GM18526 (cell line): ENCODE measurements around the gene INTS11.

Source experiments
- POLR2A ChIP-seq: IDR thresholded peaks from 3 replicates; pipeline ENCODE4 v1.6.1; 2011; ENCODE audit not compliant: insufficient read length; ENCODE audit errors: extremely low read depth

INTS11 gene

GRCh38 chr1:1330366-1331067 lies 6.1 kb upstream of the INTS11 start:
- no peak for TF ChIP-seq POLR2A

- TF ChIP-seq POLR2A = no peak
Measured at GRCh38 chr1:1329304-1330210, 5.1 kb upstream of the INTS11 start.

- TF ChIP-seq POLR2A = no peak
Measured at GRCh38 chr1:1328254-1328653, 3.8 kb upstream of the INTS11 start.

- TF ChIP-seq POLR2A = no peak
Measured at GRCh38 chr1:1327291-1327690, 2.8 kb upstream of the INTS11 start.

GRCh38 chr1:1326075-1326605 lies 1.7 kb upstream of the INTS11 start:
- no peak for TF ChIP-seq POLR2A

GRCh38 chr1:1325288-1326074 lies 1.0 kb upstream of the INTS11 start:
- TF ChIP-seq POLR2A = no peak

GRCh38 chr1:1324084-1324523 lies 356 bp downstream of the INTS11 start:
- TF ChIP-seq POLR2A = no peak

GRCh38 chr1:1322952-1323351 lies 1.5 kb downstream of the INTS11 start:
- no peak for TF ChIP-seq POLR2A

GRCh38 chr1:1322418-1322817 lies 2.0 kb downstream of the INTS11 start:
- no peak for TF ChIP-seq POLR2A

- no peak for TF ChIP-seq POLR2A
Measured at GRCh38 chr1:1321477-1321876, 3.0 kb downstream of the INTS11 start.

GRCh38 chr1:1320666-1321448 lies 3.6 kb downstream of the INTS11 start:
- TF ChIP-seq POLR2A = no peak

GRCh38 chr1:1319646-1319941 lies 4.9 kb downstream of the INTS11 start:
- TF ChIP-seq POLR2A = no peak

- TF ChIP-seq POLR2A = no peak
Measured at GRCh38 chr1:1318777-1319645, 5.4 kb downstream of the INTS11 start.
